ENCODE results near the gene PSORS1C1. TPM values are rescaled to one million over a fixed set of nuclear protein-coding genes. Genes with fewer than 3 reads are reported as not detected.
A peak's percentile ranks its signal among the peaks of the same experiment; 100 is the strongest.

Gene PSORS1C1
- total RNA-seq, 1 donor from 2014 or later: not detected

- no peak overlapping the region for H2AFZ ChIP-seq (replicated peaks)
- no peak for DNase-seq (ENCODE audit: low spot score)
- peaks cover 12% of the 10 kb centered on the region for H3K36me3 Mint-ChIP-seq
- H3K27me3 ChIP-seq: no peaks in the 10 kb centered on the region
- no peak overlapping the region for H3K4me3 ChIP-seq
- peak overlapping the region; percentile 84 for H3K27ac Mint-ChIP-seq
- H3K79me2 ChIP-seq (ENCODE audit: low read depth): no peaks in the 10 kb centered on the region
- H3K4me1 Mint-ChIP-seq: peaks cover 27% of the 10 kb centered on the region
- no peak overlapping the region for H3K4me3 Mint-ChIP-seq
- H3K9me3 ChIP-seq (ENCODE audit: low read depth): no peaks in the 10 kb centered on the region
- no peaks in the 10 kb centered on the region for H4K20me1 ChIP-seq (ENCODE audit: low read depth)
- no peak overlapping the region for H3K27ac ChIP-seq
- H3K4me2 ChIP-seq: no peak overlapping the region
- TF ChIP-seq EZH2 (IDR thresholded peaks at IDR 0.05) (no peak), EZH2phosphoT487 (IDR thresholded peaks at IDR 0.05) (no peak)
- TF ChIP-seq, protein P1, sequence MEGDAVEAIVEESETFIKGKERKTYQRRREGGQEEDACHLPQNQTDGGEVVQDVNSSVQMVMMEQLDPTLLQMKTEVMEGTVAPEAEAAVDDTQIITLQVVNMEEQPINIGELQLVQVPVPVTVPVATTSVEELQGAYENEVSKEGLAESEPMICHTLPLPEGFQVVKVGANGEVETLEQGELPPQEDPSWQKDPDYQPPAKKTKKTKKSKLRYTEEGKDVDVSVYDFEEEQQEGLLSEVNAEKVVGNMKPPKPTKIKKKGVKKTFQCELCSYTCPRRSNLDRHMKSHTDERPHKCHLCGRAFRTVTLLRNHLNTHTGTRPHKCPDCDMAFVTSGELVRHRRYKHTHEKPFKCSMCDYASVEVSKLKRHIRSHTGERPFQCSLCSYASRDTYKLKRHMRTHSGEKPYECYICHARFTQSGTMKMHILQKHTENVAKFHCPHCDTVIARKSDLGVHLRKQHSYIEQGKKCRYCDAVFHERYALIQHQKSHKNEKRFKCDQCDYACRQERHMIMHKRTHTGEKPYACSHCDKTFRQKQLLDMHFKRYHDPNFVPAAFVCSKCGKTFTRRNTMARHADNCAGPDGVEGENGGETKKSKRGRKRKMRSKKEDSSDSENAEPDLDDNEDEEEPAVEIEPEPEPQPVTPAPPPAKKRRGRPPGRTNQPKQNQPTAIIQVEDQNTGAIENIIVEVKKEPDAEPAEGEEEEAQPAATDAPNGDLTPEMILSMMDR (IDR thresholded peaks at IDR 0.05): no peak
- peaks cover 4% of the 10 kb centered on the region for H3K27me3 Mint-ChIP-seq (ENCODE audit: insufficient read depth, low read depth)
- H3K9ac ChIP-seq: no peak overlapping the region
- H3K9me3 Mint-ChIP-seq: peaks cover 3% of the 10 kb centered on the region
- peaks cover 17% of the 10 kb centered on the region for H3F3A ChIP-seq (ENCODE audit: low read depth)
- no peaks in the 10 kb centered on the region for H3K36me3 ChIP-seq
- peaks cover 16% of the 10 kb centered on the region for H3K4me1 ChIP-seq
Measured at GRCh38 chr6:31142361-31142761, 27.8 kb downstream of the PSORS1C1 start.

GRCh38 chr6:31143148-31143547 is 28.5 kb downstream of the PSORS1C1 start:
- Histone ChIP-seq H3K4me3 (no peak overlapping the region), H3K4me2 (no peak overlapping the region), H3K4me1 (peaks cover 16% of the 10 kb centered on the region), H3K27me3 (no peaks in the 10 kb centered on the region), H3K27ac (no peak overlapping the region), H4K20me1 (ENCODE audit: low read depth) (no peaks in the 10 kb centered on the region), H2AFZ (replicated peaks) (no peak overlapping the region), H3K36me3 (no peaks in the 10 kb centered on the region), H3K9ac (no peak overlapping the region), H3K9me3 (ENCODE audit: low read depth) (no peaks in the 10 kb centered on the region), H3K79me2 (ENCODE audit: low read depth) (no peaks in the 10 kb centered on the region), H3F3A (ENCODE audit: low read depth) (peaks cover 17% of the 10 kb centered on the region)
- peaks cover 3% of the 10 kb centered on the region for H3K9me3 Mint-ChIP-seq
- no peak overlapping the region for H3K27ac Mint-ChIP-seq
- TF ChIP-seq EZH2 (IDR thresholded peaks at IDR 0.05): no peak
- TF ChIP-seq, protein P1 (IDR thresholded peaks at IDR 0.05): no peak
- no peak for TF ChIP-seq EZH2phosphoT487 (IDR thresholded peaks at IDR 0.05)
- DNase-seq (ENCODE audit: low spot score): peak; percentile 70
- peaks cover 4% of the 10 kb centered on the region for H3K27me3 Mint-ChIP-seq (ENCODE audit: insufficient read depth, low read depth)
- no peak overlapping the region for H3K4me3 Mint-ChIP-seq
- H3K4me1 Mint-ChIP-seq: peaks cover 23% of the 10 kb centered on the region
- H3K36me3 Mint-ChIP-seq: peaks cover 12% of the 10 kb centered on the region

DNA sequence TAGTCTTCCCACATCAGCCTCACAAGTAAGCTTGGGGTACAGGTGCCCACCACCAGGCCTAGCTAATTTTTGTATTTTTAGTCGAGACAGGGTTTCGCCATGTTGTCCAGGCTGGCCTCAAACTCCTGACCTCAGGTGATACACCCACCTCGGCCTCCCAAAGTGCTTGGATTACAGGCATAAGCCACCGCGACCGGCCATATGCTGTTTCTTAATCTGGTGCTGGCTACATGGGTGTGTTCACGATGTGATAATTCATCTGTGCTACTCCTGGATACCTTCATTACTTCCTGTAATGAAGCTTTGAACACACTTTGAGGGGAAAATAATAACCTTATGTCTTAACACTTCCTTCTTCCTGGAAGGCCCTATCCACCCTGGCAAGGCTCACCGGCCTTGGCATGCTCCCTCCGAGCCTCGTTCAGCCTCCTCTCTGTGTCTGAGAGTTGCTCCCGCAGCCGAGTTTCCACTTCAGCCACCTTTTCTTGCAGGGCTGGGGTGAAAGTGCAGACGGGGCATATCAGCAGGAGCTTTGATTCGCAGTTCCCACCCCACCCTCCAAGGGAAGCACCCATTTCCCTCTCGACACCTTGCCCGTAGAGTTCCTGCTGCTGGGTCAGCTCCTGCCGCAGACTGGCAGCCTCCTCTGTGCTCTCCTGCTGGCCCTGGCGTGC is 29.8 kb downstream of the PSORS1C1 start:
- DNase-seq (ENCODE audit: low spot score): no peak
- no peak overlapping the region for H2AFZ ChIP-seq (replicated peaks)
- H3K36me3 ChIP-seq: no peaks in the 10 kb centered on the region
- H3K9me3 ChIP-seq (ENCODE audit: low read depth): no peaks in the 10 kb centered on the region
- H3K27me3 Mint-ChIP-seq (ENCODE audit: insufficient read depth, low read depth): peaks cover 4% of the 10 kb centered on the region
- H3K79me2 ChIP-seq (ENCODE audit: low read depth): no peaks in the 10 kb centered on the region
- H3K9me3 Mint-ChIP-seq: peaks cover 3% of the 10 kb centered on the region
- H3K4me2 ChIP-seq: no peak overlapping the region
- H3K9ac ChIP-seq: no peak overlapping the region
- no peak overlapping the region for H3K27ac Mint-ChIP-seq
- TF ChIP-seq, protein P1 (IDR thresholded peaks at IDR 0.05): no peak
- TF ChIP-seq EZH2 (IDR thresholded peaks at IDR 0.05) (no peak), EZH2phosphoT487 (IDR thresholded peaks at IDR 0.05) (no peak)
- peaks cover 23% of the 10 kb centered on the region for H3K4me1 Mint-ChIP-seq
- H3K27me3 ChIP-seq: no peaks in the 10 kb centered on the region
- H3K4me1 ChIP-seq: peaks cover 16% of the 10 kb centered on the region
- H3F3A ChIP-seq (ENCODE audit: low read depth): peaks cover 17% of the 10 kb centered on the region
- H3K27ac ChIP-seq: no peak overlapping the region
- no peaks in the 10 kb centered on the region for H4K20me1 ChIP-seq (ENCODE audit: low read depth)
- H3K36me3 Mint-ChIP-seq: peaks cover 14% of the 10 kb centered on the region
- H3K4me3 ChIP-seq: no peak overlapping the region
- peak overlapping the region; percentile 38 for H3K4me3 Mint-ChIP-seq

Measured in neural progenitor cell (in vitro differentiated cells).